AG04449 (cell line): Measurements from ENCODE around the gene HAO2.

ENCODE experiments used
- CTCF ChIA-PET: fragments of 350-600 bp; formaldehyde crosslinking; extraction: SDS; loops from one replicate; lab custom pipeline; 2021; ENCODE audit warnings: antibody characterized with exemption; lab: Yijun Ruan, JAX
- POLR2A ChIA-PET: fragments of 400-600, 350-600 bp; formaldehyde crosslinking; extraction: SDS; loops from one replicate; lab custom pipeline; 2020; ENCODE audit warnings: antibody characterized with exemption, inconsistent platforms; lab: Yijun Ruan, JAX
- DNase-seq: peaks from one replicate; pipeline ENCODE4 v3.0.0-alpha.2; 2010; ENCODE audit warnings: low read depth, low spot score
- H3K4me3 ChIP-seq: 2 replicates; pipeline ENCODE4 v1.5.1; 2011; ENCODE audit warnings: low read depth, mild to moderate bottlenecking, control low read depth, low read length
- TF ChIP-seq, protein P1 (sequence below): IDR thresholded peaks from one replicate; pipeline ENCODE4 v1.5.1; 2011; ENCODE audit warnings: mild to moderate bottlenecking, moderate library complexity, low read length, control low read depth, inconsistent platforms; ENCODE audit not compliant: insufficient read depth; ENCODE audit errors: missing control alignments

The HAO2 gene

DNA sequence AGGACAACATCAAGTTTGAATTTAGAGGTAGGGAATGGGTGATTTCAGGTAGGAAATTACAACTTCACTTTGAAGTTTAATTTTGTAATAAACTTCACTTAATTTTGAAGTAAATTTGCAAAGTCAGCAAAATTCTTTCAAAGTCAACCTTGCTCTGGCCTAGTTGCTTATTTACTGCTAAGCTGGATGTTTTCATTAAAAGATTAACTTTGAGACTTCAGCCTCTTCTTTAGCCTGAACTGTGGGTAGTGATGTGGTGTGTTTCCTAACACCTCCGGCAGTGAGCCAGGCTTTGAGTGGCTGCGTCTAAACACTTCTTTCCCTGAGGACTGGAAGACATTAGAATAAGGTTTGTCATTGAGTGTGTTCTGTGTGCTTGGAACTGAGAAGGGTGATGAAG lies at the start of gene HAO2:
TSS of gene HAO2 (plus strand) at position 232 of the 400 bp plus-strand sequence. CDS start 12,301 bp downstream, outside the sequence.
- ChIA-PET CTCF (interaction anchor here (1.0 to 4.7 kb wide), 7 partner anchors 43 to 1400 kb away, joined by 3 to 99 read pairs (median 4); no protein-coding TSS in a partner anchor), POLR2A (no interaction called here)
- TF ChIP-seq, protein P1, sequence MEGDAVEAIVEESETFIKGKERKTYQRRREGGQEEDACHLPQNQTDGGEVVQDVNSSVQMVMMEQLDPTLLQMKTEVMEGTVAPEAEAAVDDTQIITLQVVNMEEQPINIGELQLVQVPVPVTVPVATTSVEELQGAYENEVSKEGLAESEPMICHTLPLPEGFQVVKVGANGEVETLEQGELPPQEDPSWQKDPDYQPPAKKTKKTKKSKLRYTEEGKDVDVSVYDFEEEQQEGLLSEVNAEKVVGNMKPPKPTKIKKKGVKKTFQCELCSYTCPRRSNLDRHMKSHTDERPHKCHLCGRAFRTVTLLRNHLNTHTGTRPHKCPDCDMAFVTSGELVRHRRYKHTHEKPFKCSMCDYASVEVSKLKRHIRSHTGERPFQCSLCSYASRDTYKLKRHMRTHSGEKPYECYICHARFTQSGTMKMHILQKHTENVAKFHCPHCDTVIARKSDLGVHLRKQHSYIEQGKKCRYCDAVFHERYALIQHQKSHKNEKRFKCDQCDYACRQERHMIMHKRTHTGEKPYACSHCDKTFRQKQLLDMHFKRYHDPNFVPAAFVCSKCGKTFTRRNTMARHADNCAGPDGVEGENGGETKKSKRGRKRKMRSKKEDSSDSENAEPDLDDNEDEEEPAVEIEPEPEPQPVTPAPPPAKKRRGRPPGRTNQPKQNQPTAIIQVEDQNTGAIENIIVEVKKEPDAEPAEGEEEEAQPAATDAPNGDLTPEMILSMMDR, result no peak
- no peak within 1 kb of the TSS for H3K4me3 ChIP-seq
- DNase-seq, result no peak

DNA sequence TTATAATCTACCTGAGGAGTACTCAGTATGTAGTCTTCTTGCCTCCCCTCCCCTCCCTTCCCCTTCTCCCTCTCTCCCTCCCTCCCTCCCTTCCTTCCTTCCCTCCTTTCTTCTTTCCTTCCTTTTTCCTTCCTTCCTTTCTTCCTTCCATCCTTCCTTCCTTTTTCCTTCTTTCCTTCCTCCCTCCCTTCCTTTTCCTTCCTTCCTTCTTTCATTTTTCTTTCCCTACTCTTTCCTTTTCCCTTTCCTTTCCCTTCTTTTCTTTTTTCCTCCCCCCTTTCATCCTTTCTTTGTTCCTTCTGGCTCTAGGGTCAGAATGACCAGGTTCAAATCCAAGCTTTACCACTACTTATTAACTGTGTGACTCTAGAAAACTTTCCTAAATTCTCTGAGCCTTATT lies 48.5 kb upstream of the HAO2 start:
- TF ChIP-seq, protein P1, result no peak
- DNase-seq, result no peak
- ChIA-PET CTCF (no interaction called here), POLR2A (no interaction called here)
- H3K4me3 ChIP-seq, result no peak overlapping the region

DNA sequence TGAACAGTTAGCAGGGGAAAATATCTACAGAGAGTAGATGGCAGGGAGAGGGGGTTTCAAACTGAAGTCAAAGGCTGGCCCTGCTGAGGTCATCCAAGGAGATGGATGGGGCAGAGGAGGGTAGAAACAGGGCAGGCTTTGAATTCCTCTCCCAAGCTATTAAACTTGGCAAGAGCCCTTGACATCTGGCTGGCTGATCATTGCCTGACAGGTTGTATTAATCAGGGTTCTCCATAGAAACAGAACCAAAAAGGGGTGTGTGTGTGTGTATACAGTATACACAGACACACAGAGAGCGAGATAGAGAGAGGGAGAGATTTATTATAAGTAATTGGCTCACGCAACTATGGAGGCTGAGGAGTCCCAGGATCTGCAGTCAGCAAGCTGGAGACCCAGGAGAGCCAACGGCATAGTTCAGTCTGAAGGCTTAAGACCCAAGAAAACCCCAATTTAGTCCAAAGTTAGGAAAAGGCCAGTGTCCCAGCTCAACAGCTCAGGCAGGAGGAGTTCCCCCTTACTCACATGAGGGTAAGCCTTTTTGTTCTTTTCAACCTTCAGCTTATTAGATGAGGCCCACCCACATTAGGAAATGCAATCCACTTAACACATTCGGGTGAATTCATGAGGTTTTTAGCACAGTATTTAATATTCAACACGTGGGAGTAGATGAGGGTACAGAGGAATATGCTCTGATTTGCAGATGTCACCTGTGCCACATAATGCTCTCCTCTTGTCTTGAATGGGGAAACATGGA lies 46.7 kb upstream of the HAO2 start:
- POLR2A ChIA-PET, result no interaction called here
- CTCF ChIA-PET, result interaction anchor here (0.6 to 2.7 kb wide), 2 partner anchors 45 to 47 kb away, joined by 3 to 7 read pairs; no protein-coding TSS in a partner anchor
- H3K4me3 ChIP-seq, result no peak overlapping the region
- TF ChIP-seq, protein P1, result no peak
- no peak for DNase-seq

DNA sequence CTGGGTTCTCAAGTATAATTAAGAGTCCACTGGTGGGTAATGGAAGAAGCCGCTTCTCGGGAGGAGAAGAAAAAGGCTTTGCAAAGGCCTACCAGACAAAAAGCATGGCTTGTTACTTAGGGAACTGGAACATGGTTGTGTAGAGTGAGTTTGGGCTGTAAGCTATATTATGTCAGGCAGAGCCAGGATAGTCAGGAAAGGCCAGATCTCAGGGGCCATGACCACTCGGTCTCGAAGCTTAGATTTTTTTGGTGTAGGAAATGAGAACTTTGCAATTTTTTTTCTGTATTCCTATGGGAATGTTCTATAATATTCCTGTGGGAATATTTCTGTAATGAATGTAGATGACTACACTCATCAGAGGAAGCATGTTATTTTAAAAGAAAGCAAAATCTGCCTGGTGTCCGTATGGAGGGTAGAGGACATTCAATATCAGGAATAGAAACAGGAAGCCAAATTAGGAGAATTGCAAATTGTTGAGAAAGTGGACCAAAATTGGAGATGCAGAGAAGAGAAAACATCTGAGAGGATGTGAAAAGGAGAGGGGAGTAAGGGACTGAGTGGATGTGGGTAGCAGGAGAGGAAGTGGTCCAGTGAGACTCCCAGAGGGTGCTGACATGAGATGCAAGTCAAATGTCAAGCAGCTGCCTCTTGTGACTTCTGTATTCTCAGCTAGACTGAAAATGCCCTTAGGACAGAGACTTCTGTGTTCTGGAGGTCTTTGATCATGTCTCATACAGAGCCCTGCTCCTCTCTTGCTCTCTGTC lies 45.2 kb upstream of the HAO2 start:
- POLR2A ChIA-PET, result no interaction called here
- CTCF ChIA-PET, result interaction anchor here (2.7 kb wide), 1 partner anchor 48 kb away, joined by 7 read pairs; no protein-coding TSS in a partner anchor
- H3K4me3 ChIP-seq, result no peak overlapping the region
- TF ChIP-seq, protein P1, result no peak
- DNase-seq, result no peak

DNA sequence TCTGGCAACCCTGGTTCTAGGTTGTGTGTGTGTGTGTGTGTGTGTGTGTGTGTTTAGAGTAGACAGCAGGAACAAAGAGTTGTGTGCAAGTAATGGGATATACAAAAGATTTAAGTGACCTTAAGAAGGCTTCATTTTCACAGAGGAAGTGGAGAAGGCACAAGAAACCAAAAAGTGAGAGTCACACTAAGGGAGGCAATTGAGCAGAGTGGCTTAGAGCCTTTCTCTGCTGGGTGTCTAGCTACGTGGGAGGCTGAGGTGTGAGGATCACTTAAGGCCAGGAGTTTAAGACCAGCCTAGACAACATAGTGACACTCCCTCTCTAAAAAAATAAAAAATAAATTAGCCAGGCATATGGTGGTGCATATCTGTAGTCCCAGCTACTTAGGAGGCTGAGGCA lies 44.4 kb upstream of the HAO2 start:
- no peak overlapping the region for H3K4me3 ChIP-seq
- no peak for DNase-seq
- CTCF ChIA-PET, result no interaction called here
- TF ChIP-seq, protein P1, result no peak
- POLR2A ChIA-PET, result no interaction called here

DNA sequence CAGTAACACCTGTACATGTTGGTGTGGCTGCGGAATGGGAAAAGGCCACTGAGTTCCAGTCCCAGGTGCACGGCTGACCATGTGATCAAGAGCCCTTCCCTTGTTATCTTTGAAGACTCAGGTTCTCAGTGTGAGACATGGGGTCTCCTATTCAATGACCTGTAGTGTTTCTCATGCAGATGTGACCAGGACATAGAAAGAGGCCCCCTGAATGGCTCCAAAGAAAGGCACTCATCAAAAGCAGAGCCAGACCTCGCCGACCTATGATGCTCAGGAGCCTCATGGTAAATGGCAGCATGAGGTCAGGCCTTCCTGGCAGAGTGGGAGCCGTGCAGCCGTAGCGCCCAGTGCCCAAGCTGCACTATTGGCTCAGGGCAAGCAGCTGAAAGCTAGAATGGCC lies 42.3 kb upstream of the HAO2 start:
- no peak overlapping the region for H3K4me3 ChIP-seq
- POLR2A ChIA-PET, result no interaction called here
- TF ChIP-seq, protein P1, result no peak
- CTCF ChIA-PET, result interaction anchor here (1.7 to 1.8 kb wide), 2 partner anchors 50 to 52 kb away, joined by 6 to 7 read pairs; no protein-coding TSS in a partner anchor
- DNase-seq, result no peak
